Endodermal cell (in vitro differentiated cells): Measurements from ENCODE around the gene SORCS2. TPM values are rescaled to one million over a fixed set of nuclear protein-coding genes. Genes with fewer than 3 reads are reported as not detected.

Experiments used
- DNase-seq: peaks from one replicate; pipeline ENCODE4 v3.0.0-alpha.2; 2017
- H3K27ac ChIP-seq: 2 replicates; pipeline ENCODE4 v1.5.1; 2013; ENCODE audit warnings: mild to moderate bottlenecking, low read depth, low read length, moderate library complexity
- H3K27me3 ChIP-seq: 2 replicates; pipeline ENCODE4 v1.6.1; 2013; ENCODE audit warnings: mild to moderate bottlenecking, low read length, moderate library complexity; ENCODE audit not compliant: insufficient read depth, control insufficient read depth, poor library complexity, severe bottlenecking
- H3K36me3 ChIP-seq: 2 replicates; pipeline ENCODE4 v1.7.0; 2013; ENCODE audit warnings: mild to moderate bottlenecking, low read length, moderate library complexity; ENCODE audit not compliant: control insufficient read depth, insufficient read depth
- H3K4me1 ChIP-seq: one replicate; pipeline ENCODE4 v1.7.0; 2013; ENCODE audit warnings: low read length; ENCODE audit not compliant: control insufficient read depth, insufficient read depth
- H3K4me3 ChIP-seq: 2 replicates; pipeline ENCODE4 v1.5.1; 2013; ENCODE audit warnings: mild to moderate bottlenecking, low read length, moderate library complexity
- H3K9ac ChIP-seq: 2 replicates; pipeline ENCODE4 v1.6.1; 2013; ENCODE audit warnings: mild to moderate bottlenecking, low read length, moderate library complexity; ENCODE audit not compliant: poor library complexity, severe bottlenecking; ENCODE audit errors: extremely low read depth
- H3K9me3 ChIP-seq: 2 replicates; pipeline ENCODE4 v1.6.1; 2013; ENCODE audit warnings: mild to moderate bottlenecking, low read length, moderate library complexity; ENCODE audit not compliant: control insufficient read depth
- H3K27ac Mint-ChIP-seq: 2 replicates; pipeline ENCODE4 v1.8.0; 2020; ENCODE audit warnings: mixed read lengths
- H3K27me3 Mint-ChIP-seq: 2 replicates; pipeline ENCODE4 v1.8.0; 2021; ENCODE audit warnings: mild to moderate bottlenecking, mixed read lengths; ENCODE audit not compliant: insufficient read depth
- H3K36me3 Mint-ChIP-seq: 2 replicates; pipeline ENCODE4 v1.8.0; 2020; ENCODE audit warnings: low read depth, mixed read lengths
- H3K4me1 Mint-ChIP-seq: 2 replicates; pipeline ENCODE4 v1.8.0; 2020; ENCODE audit warnings: mixed read lengths
- H3K4me3 Mint-ChIP-seq: 2 replicates; pipeline ENCODE4 v1.8.0; 2020; ENCODE audit warnings: mild to moderate bottlenecking, moderate library complexity, mixed read lengths
- H3K9me3 Mint-ChIP-seq: 2 replicates; pipeline ENCODE4 v1.8.0; 2020; ENCODE audit warnings: mild to moderate bottlenecking, mixed read lengths
- CTCF ChIP-seq: fragments of 200-600 bp; sonication (generic); conservative IDR thresholded peaks from 2 replicates; pipeline ENCODE4 v1.5.0; 2021; ENCODE audit warnings: antibody characterized with exemption, mild to moderate bottlenecking
- WGBS, 2 experiments: methylation state at CpG; one replicate each; pipeline versions ENCODE4 v1.1.5 to v1.1.7; 2013; ENCODE audit warnings: missing lambda C conversion rate in 2 of 2, mixed read lengths in 1 of 2; ENCODE audit not compliant: insufficient coverage in 1 of 2, insufficient read length in 1 of 2; 5-methylcytosine and 5-hydroxymethylcytosine counted together
- total RNA-seq, 2 donors: library from RNA; stranded (reverse); fragmentation: NEBNext Ultra II Directional in 1 of 2; extraction: Animal tissue kit (Norgen Biotek cat#: 25700) in 1 of 2; gene quantifications; 2 replicates in 1 of 2; 3 replicates in 1 of 2; pipeline ENCODE4 v1.2.1, GENCODE V29; 2021

SORCS2 gene
- total RNA-seq, 2 donors from 2014 or later, result 1.4 to 1.9 TPM

GRCh38 chr4:7291372-7292114 is 99.2 kb downstream of the SORCS2 start:
- Mint-ChIP-seq H3K36me3 (no peaks in the 10 kb centered on the region), H3K27me3 (no peaks in the 10 kb centered on the region), H3K4me1 (no peaks in the 10 kb centered on the region), H3K4me3 (no peak overlapping the region), H3K9me3 (no peaks in the 10 kb centered on the region), H3K27ac (no peak overlapping the region)
- no peaks in the 10 kb centered on the region for H3K36me3 ChIP-seq
- no peaks in the 10 kb centered on the region for H3K27me3 ChIP-seq
- H3K4me1 ChIP-seq, result no peaks in the 10 kb centered on the region
- no peak for DNase-seq
- no peak overlapping the region for H3K27ac ChIP-seq
- no peak overlapping the region for H3K9ac ChIP-seq
- WGBS, 2 experiments, result 92 to 95% methylated on average over 15 to 19 of the region's 19 CpGs
- no peaks in the 10 kb centered on the region for H3K9me3 ChIP-seq
- TF ChIP-seq CTCF, result no peak
- no peak overlapping the region for H3K4me3 ChIP-seq

- H3K27ac ChIP-seq, result no peak overlapping the region
- H3K27me3 Mint-ChIP-seq, result no peaks in the 10 kb centered on the region
- no peaks in the 10 kb centered on the region for H3K9me3 ChIP-seq
- H3K27me3 ChIP-seq, result no peaks in the 10 kb centered on the region
- DNase-seq, result no peak
- no peaks in the 10 kb centered on the region for H3K9me3 Mint-ChIP-seq
- TF ChIP-seq CTCF, result no peak
- H3K9ac ChIP-seq, result no peak overlapping the region
- no peak overlapping the region for H3K27ac Mint-ChIP-seq
- no peaks in the 10 kb centered on the region for H3K4me1 Mint-ChIP-seq
- H3K36me3 ChIP-seq, result no peaks in the 10 kb centered on the region
- no peaks in the 10 kb centered on the region for H3K4me1 ChIP-seq
- H3K4me3 Mint-ChIP-seq, result no peak overlapping the region
- no peaks in the 10 kb centered on the region for H3K36me3 Mint-ChIP-seq
- WGBS, 2 experiments, result 93 to 97% methylated on average over 8 to 11 of the region's 11 CpGs
- H3K4me3 ChIP-seq, result no peak overlapping the region
Observed at GRCh38 chr4:7293703-7294102, 101.4 kb downstream of the SORCS2 start.

GRCh38 chr4:7294176-7294756 is 101.9 kb downstream of the SORCS2 start:
- Mint-ChIP-seq H3K9me3 (no peaks in the 10 kb centered on the region), H3K27ac (no peak overlapping the region), H3K27me3 (no peaks in the 10 kb centered on the region), H3K4me3 (no peak overlapping the region), H3K4me1 (peaks cover under 1% of the 10 kb centered on the region), H3K36me3 (no peaks in the 10 kb centered on the region)
- H3K27ac ChIP-seq, result no peak overlapping the region
- no peak for TF ChIP-seq CTCF
- H3K4me1 ChIP-seq, result no peaks in the 10 kb centered on the region
- no peaks in the 10 kb centered on the region for H3K27me3 ChIP-seq
- DNase-seq, result no peak
- H3K4me3 ChIP-seq, result no peak overlapping the region
- no peaks in the 10 kb centered on the region for H3K36me3 ChIP-seq
- WGBS, 2 experiments, result 83 to 92% methylated on average over 4 to 7 of the region's 7 CpGs
- no peak overlapping the region for H3K9ac ChIP-seq
- no peaks in the 10 kb centered on the region for H3K9me3 ChIP-seq
